ENCODE data around the gene NPTXR. TPM values are rescaled to one million over a fixed set of nuclear protein-coding genes. Genes with fewer than 3 reads are reported as not detected.

NPTXR gene
- total RNA-seq, 2 donors from 2014 or later, result 0.77 to 0.82 TPM

- Mint-ChIP-seq H3K36me3 (ENCODE audit: low read depth) (no peaks in the 10 kb centered on the region), H3K9me3 (no peaks in the 10 kb centered on the region), H3K27ac (no peak overlapping the region), H3K4me3 (no peak overlapping the region), H3K4me1 (peaks cover 5% of the 10 kb centered on the region), H3K27me3 (peaks cover 4% of the 10 kb centered on the region)
- ATAC-seq (replicated peaks), result no peak
Measured at GRCh38 chr22:38834991-38835390, 8.8 kb downstream of the NPTXR start.

- Mint-ChIP-seq H3K4me3 (no peak overlapping the region), H3K36me3 (ENCODE audit: low read depth) (no peaks in the 10 kb centered on the region), H3K9me3 (no peaks in the 10 kb centered on the region), H3K27ac (no peak overlapping the region), H3K4me1 (no peaks in the 10 kb centered on the region), H3K27me3 (no peaks in the 10 kb centered on the region)
- ATAC-seq (replicated peaks), result no peak
Measured at GRCh38 chr22:38834215-38834953, 9.4 kb downstream of the NPTXR start.

DNA sequence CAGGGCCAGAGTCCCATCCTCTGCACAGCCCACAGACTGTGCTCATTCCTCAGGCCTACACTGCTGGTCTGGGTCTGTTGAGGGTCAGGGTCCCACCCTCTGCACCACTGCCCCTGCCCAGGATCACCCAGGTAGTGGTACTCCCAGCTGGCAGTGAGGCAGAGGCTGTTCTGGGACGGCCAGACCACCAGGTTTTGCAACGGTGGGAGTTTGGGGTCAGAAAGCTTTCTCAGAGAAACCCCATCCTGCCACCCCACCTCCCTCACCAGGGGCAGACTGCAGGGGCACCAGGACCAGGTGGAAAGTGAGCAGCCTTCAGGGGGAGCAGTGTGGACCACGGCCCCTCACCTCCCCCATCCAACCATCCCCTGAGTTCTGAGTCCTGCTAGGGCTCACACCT, 10.8 kb downstream of the NPTXR start:
- no peaks in the 10 kb centered on the region for H3K4me1 Mint-ChIP-seq
- no peaks in the 10 kb centered on the region for H3K36me3 Mint-ChIP-seq (ENCODE audit: low read depth)
- H3K27ac Mint-ChIP-seq, result no peak overlapping the region
- H3K27me3 Mint-ChIP-seq, result no peaks in the 10 kb centered on the region
- H3K9me3 Mint-ChIP-seq, result no peaks in the 10 kb centered on the region
- no peak for ATAC-seq (replicated peaks)
- no peak overlapping the region for H3K4me3 Mint-ChIP-seq

DNA sequence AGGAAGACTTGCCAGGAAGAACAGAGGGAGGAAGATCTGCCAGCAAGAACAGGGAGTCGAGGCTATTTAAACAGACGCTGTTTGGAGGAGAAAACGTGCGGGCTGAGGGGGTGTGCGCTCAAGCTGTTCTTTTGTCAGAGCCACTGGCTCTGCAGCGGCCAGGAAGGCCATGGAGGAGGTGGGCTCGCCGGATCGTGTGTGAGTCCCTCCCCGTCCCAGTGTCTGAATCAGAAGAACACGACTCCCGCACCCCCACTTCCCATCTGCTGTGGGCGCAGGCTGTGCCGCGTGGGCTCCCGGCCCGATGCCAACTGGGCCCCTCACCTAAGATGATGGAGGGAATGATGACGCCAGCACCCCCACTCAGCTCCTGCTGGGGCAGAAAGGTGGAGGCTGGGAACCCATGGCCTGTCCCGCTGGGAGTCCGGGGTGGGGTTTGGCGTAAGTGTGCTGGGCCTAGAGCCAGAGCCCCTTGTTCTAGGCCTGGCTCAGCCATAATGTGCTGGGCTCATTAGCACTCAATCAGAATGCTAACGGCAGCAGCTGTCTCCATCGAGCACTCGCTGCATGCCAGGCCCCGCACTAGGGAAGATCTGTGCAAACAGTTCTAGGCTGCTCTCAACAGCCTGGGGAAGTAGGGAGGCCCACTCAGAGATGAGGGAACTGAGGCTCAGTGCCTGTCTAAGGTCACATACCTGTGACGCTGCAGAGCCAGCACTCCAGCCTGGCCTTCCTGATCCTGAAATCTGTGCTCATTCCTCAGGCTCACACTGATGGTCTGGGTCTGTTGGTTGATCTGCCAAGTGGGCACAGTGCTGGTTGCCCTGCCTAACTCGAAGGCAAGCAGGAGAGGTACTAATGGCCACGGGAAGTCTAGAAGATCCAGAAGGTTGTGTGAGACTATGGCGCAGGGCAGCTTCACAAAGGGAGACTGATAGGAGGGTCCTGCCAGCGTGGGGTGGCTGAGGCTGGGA, 11.5 kb downstream of the NPTXR start:
- H3K36me3 Mint-ChIP-seq (ENCODE audit: low read depth), result no peaks in the 10 kb centered on the region
- H3K9me3 Mint-ChIP-seq, result no peaks in the 10 kb centered on the region
- H3K27ac Mint-ChIP-seq, result no peak overlapping the region
- H3K27me3 Mint-ChIP-seq, result no peaks in the 10 kb centered on the region
- no peaks in the 10 kb centered on the region for H3K4me1 Mint-ChIP-seq
- no peak for ATAC-seq (replicated peaks)
- no peak overlapping the region for H3K4me3 Mint-ChIP-seq

- no peak for ATAC-seq (replicated peaks)
- Mint-ChIP-seq H3K27ac (no peak overlapping the region), H3K4me1 (no peaks in the 10 kb centered on the region), H3K9me3 (no peaks in the 10 kb centered on the region), H3K27me3 (no peaks in the 10 kb centered on the region), H3K4me3 (no peak overlapping the region), H3K36me3 (ENCODE audit: low read depth) (no peaks in the 10 kb centered on the region)
Measured at GRCh38 chr22:38831166-38831945, 12.5 kb downstream of the NPTXR start.

- no peaks in the 10 kb centered on the region for H3K27me3 Mint-ChIP-seq
- H3K9me3 Mint-ChIP-seq, result no peaks in the 10 kb centered on the region
- H3K4me1 Mint-ChIP-seq, result no peaks in the 10 kb centered on the region
- H3K4me3 Mint-ChIP-seq, result no peak overlapping the region
- no peaks in the 10 kb centered on the region for H3K36me3 Mint-ChIP-seq (ENCODE audit: low read depth)
- no peak overlapping the region for H3K27ac Mint-ChIP-seq
- no peak for ATAC-seq (replicated peaks)
Measured at GRCh38 chr22:38830845-38831108, 13.1 kb downstream of the NPTXR start.

GRCh38 chr22:38830026-38830844, 13.6 kb downstream of the NPTXR start:
- no peaks in the 10 kb centered on the region for H3K27me3 Mint-ChIP-seq
- no peak overlapping the region for H3K27ac Mint-ChIP-seq
- no peak for ATAC-seq (replicated peaks)
- H3K9me3 Mint-ChIP-seq, result no peaks in the 10 kb centered on the region
- H3K36me3 Mint-ChIP-seq (ENCODE audit: low read depth), result no peaks in the 10 kb centered on the region
- no peaks in the 10 kb centered on the region for H3K4me1 Mint-ChIP-seq
- no peak overlapping the region for H3K4me3 Mint-ChIP-seq

GRCh38 chr22:38829485-38829884, 14.3 kb downstream of the NPTXR start:
- no peaks in the 10 kb centered on the region for H3K4me1 Mint-ChIP-seq
- H3K27ac Mint-ChIP-seq, result no peak overlapping the region
- no peaks in the 10 kb centered on the region for H3K9me3 Mint-ChIP-seq
- no peaks in the 10 kb centered on the region for H3K27me3 Mint-ChIP-seq
- H3K4me3 Mint-ChIP-seq, result no peak overlapping the region
- no peaks in the 10 kb centered on the region for H3K36me3 Mint-ChIP-seq (ENCODE audit: low read depth)
- no peak for ATAC-seq (replicated peaks)

DNA sequence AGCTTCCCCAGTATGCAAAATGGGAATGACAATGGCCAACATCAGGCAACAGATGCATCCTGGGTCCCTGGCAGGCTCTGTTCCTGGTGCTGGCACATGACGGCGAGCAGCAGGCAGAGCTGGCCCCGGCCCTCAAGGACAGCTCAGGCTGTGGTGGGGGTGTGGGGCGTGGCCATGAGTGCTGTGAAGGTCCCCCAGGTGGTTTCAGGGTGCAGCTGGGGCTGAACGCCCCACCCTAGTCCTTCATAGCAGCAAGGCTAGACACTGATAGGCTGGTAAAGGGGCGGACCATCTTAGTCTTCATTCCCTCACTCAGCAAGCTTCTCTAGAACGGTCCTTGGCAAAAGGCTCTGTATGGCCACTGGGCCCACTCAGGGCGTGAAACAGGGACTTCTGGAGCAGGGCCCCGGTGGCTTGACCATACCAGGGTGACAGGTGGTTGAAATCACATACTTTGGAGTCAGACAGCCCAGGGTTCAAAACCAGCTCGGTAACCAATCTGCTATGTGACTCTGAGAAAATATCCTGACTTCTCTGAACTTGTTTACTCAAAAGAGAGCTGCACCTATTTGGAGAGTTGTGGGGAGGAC, 15.1 kb downstream of the NPTXR start:
- H3K4me3 Mint-ChIP-seq, result no peak overlapping the region
- H3K27me3 Mint-ChIP-seq, result no peaks in the 10 kb centered on the region
- H3K9me3 Mint-ChIP-seq, result no peaks in the 10 kb centered on the region
- H3K4me1 Mint-ChIP-seq, result no peaks in the 10 kb centered on the region
- no peaks in the 10 kb centered on the region for H3K36me3 Mint-ChIP-seq (ENCODE audit: low read depth)
- no peak overlapping the region for H3K27ac Mint-ChIP-seq
- ATAC-seq (replicated peaks), result no peak

- no peaks in the 10 kb centered on the region for H3K27me3 Mint-ChIP-seq
- H3K4me1 Mint-ChIP-seq, result no peaks in the 10 kb centered on the region
- no peak overlapping the region for H3K27ac Mint-ChIP-seq
- H3K9me3 Mint-ChIP-seq, result no peaks in the 10 kb centered on the region
- H3K36me3 Mint-ChIP-seq (ENCODE audit: low read depth), result no peaks in the 10 kb centered on the region
- no peak for ATAC-seq (replicated peaks)
- no peak overlapping the region for H3K4me3 Mint-ChIP-seq
Measured at GRCh38 chr22:38828191-38828590, 15.6 kb downstream of the NPTXR start.

DNA sequence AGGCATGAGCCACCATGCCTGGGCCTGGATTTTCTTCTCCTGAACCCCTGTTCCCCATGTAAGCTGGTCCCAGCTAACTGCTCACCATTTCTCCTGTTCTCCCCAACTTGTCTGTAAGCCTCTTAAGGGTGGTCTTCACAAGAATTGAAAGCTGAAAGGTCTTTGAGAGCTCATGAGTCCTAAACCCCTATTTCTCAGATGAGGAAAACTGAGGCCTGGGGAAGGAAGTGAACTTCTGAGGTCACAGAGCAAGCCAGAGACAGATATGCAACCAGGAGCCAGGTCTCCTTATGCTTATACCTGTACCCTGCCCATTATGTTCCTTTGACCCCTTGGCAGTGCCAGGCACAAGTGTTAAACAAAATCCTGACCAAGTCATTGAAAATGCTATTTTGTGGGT, 16.3 kb downstream of the NPTXR start:
- ATAC-seq (replicated peaks), result no peak
- no peaks in the 10 kb centered on the region for H3K9me3 Mint-ChIP-seq
- no peaks in the 10 kb centered on the region for H3K36me3 Mint-ChIP-seq (ENCODE audit: low read depth)

DNA sequence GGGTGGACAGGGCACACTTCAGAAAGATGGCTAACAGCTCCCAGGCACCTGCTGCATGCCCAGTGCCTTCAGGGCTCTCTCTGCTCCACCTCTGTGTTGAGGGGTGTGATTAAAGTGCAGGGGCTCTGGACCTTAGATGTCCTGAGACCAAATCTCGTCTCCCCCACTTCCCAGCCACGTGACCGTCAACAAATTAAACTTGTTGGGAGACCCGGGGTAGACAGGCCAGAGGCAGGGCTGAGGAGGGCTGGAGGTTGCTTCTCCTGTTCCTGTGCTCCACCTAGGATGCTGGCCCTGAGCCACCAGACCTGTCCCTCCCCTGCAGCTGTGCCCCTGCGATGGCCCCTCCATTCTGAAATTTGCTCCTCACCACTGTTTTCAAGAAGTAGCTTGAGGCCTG, 17.0 kb downstream of the NPTXR start:
- H3K9me3 Mint-ChIP-seq, result no peaks in the 10 kb centered on the region
- no peaks in the 10 kb centered on the region for H3K4me1 Mint-ChIP-seq
- H3K4me3 Mint-ChIP-seq, result no peak overlapping the region

More for the DNA sequence above, 16.3 kb downstream of the NPTXR start:
- no peak overlapping the region for H3K4me3 Mint-ChIP-seq
- H3K27ac Mint-ChIP-seq, result no peak overlapping the region
- no peaks in the 10 kb centered on the region for H3K27me3 Mint-ChIP-seq
- no peaks in the 10 kb centered on the region for H3K4me1 Mint-ChIP-seq

DNA sequence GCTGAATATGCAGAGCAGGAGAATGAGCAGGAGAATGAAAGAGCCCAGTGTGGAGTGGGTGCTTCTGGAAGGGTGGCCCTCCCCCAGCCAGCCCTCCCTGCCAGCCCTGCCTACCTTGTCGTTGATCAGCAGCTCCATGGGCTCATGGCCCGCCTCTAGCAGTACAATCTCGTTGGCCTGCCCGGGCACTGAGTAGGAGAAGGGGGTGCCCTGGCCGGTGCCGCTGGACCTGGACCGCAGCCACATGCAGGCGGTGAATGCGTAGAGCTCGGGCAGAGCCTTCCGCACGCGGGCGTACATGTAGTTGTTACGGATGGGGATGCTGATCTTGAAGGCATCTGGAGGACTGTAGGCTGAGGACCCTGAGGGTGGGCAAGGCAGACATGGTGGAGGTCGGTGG, 17.4 kb downstream of the NPTXR start:
- no peaks in the 10 kb centered on the region for H3K4me1 Mint-ChIP-seq
- no peak for ATAC-seq (replicated peaks)
- H3K27ac Mint-ChIP-seq, result no peak overlapping the region
- no peaks in the 10 kb centered on the region for H3K36me3 Mint-ChIP-seq (ENCODE audit: low read depth)
- no peaks in the 10 kb centered on the region for H3K9me3 Mint-ChIP-seq
- H3K4me3 Mint-ChIP-seq, result no peak overlapping the region
- H3K27me3 Mint-ChIP-seq, result no peaks in the 10 kb centered on the region

More for the DNA sequence above, 17.0 kb downstream of the NPTXR start:
- ATAC-seq (replicated peaks), result no peak
- Mint-ChIP-seq H3K27me3 (no peaks in the 10 kb centered on the region), H3K36me3 (ENCODE audit: low read depth) (no peaks in the 10 kb centered on the region), H3K27ac (no peak overlapping the region)

DNA sequence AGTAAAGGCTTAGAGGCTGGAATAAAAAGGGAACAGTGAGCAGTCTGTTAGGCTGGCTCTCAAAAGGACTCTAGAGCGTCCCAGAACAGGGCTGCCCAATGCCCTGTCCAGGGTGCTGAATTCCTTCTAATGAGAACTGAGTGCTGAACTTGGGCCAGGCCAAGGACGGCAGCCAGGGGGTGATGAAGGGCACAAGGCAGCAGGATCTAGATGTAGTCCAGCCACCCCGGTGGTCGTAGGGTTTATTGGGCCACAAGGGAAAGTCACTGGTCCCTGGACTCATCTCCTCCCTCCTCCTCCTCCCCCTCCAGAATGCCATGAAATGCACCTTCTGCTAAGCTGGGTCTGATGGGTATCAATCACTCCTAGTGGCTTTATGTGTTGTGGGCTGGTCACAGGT, 19.2 kb downstream of the NPTXR start:
- Mint-ChIP-seq H3K4me1 (no peaks in the 10 kb centered on the region), H3K27me3 (no peaks in the 10 kb centered on the region), H3K36me3 (ENCODE audit: low read depth) (no peaks in the 10 kb centered on the region), H3K9me3 (no peaks in the 10 kb centered on the region), H3K4me3 (no peak overlapping the region), H3K27ac (no peak overlapping the region)
- peak; percentile 52 for ATAC-seq (replicated peaks)
